ENCODE results near the gene PPP1R9B. TPM values are rescaled to one million over a fixed set of nuclear protein-coding genes. Genes with fewer than 3 reads are reported as not detected.

The PPP1R9B gene
- total RNA-seq, 3 donors from 2014 or later = 21.8 to 24.9 (median 22.7) TPM

- H3K9me3 ChIP-seq = no peaks in the 10 kb centered on the region
- H3K27me3 ChIP-seq = no peaks in the 10 kb centered on the region
- peaks cover 0 to 7% of the 10 kb centered on the region in 2 donors for H3K4me1 ChIP-seq
- no peaks in the 10 kb centered on the region for H3K36me3 ChIP-seq
- peak overlapping the region; percentile 53 to 71 for H3K27ac ChIP-seq
- intact Hi-C loops (cut with DNase I; ENCODE audit: low total_unique reads) = no loop called here
- peak; percentile 87 to 91 for DNase-seq (ENCODE audit: low spot score in 2 of 2)
- TF ChIP-seq POLR2A (IDR thresholded peaks at IDR 0.05) (no peak), POLR2AphosphoS5 (IDR thresholded peaks at IDR 0.05) (peak; percentile 33 to 61 (median 44))
- TF ChIP-seq, protein P1, sequence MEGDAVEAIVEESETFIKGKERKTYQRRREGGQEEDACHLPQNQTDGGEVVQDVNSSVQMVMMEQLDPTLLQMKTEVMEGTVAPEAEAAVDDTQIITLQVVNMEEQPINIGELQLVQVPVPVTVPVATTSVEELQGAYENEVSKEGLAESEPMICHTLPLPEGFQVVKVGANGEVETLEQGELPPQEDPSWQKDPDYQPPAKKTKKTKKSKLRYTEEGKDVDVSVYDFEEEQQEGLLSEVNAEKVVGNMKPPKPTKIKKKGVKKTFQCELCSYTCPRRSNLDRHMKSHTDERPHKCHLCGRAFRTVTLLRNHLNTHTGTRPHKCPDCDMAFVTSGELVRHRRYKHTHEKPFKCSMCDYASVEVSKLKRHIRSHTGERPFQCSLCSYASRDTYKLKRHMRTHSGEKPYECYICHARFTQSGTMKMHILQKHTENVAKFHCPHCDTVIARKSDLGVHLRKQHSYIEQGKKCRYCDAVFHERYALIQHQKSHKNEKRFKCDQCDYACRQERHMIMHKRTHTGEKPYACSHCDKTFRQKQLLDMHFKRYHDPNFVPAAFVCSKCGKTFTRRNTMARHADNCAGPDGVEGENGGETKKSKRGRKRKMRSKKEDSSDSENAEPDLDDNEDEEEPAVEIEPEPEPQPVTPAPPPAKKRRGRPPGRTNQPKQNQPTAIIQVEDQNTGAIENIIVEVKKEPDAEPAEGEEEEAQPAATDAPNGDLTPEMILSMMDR (IDR thresholded peaks at IDR 0.05) = peak; percentile 93 to 95 (median 94)
- peak overlapping the region; percentile 43 to 69 (median 58) for H3K4me3 ChIP-seq
Observed at GRCh38 chr17:50161023-50161910, 10.8 kb upstream of the PPP1R9B start.

DNA sequence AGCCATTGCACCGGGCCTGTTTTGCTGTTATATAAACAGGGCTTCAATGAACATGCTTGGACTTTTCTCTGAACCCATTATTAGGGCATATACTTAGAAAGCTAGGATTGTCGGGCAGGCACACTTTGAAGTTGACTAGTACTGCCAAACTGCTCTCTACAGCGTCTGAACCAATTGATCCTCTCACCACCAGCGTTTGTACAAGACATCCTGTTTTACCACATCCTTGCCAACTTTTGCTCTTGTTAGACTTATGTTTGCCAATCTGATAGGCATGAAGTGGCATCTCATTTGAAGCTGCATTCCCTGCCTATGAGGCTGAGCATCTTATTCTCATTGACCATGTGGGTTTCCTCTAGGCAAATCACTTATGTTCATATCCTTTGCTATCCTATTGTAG is 7.4 kb upstream of the PPP1R9B start:
- no peak overlapping the region for H3K27ac ChIP-seq
- H3K4me1 ChIP-seq = peaks cover 0 to 23% of the 10 kb centered on the region in 2 donors
- H3K9me3 ChIP-seq = no peaks in the 10 kb centered on the region
- TF ChIP-seq POLR2AphosphoS5 (IDR thresholded peaks at IDR 0.05) (no peak), POLR2A (IDR thresholded peaks at IDR 0.05) (no peak)
- TF ChIP-seq, protein P1 (IDR thresholded peaks at IDR 0.05) = no peak
- H3K4me3 ChIP-seq = no peak overlapping the region
- DNase-seq (ENCODE audit: low spot score in 2 of 2) = no peak
- intact Hi-C loops (cut with DNase I; ENCODE audit: low total_unique reads) = no loop called here
- H3K36me3 ChIP-seq = no peaks in the 10 kb centered on the region
- H3K27me3 ChIP-seq = no peaks in the 10 kb centered on the region

DNA sequence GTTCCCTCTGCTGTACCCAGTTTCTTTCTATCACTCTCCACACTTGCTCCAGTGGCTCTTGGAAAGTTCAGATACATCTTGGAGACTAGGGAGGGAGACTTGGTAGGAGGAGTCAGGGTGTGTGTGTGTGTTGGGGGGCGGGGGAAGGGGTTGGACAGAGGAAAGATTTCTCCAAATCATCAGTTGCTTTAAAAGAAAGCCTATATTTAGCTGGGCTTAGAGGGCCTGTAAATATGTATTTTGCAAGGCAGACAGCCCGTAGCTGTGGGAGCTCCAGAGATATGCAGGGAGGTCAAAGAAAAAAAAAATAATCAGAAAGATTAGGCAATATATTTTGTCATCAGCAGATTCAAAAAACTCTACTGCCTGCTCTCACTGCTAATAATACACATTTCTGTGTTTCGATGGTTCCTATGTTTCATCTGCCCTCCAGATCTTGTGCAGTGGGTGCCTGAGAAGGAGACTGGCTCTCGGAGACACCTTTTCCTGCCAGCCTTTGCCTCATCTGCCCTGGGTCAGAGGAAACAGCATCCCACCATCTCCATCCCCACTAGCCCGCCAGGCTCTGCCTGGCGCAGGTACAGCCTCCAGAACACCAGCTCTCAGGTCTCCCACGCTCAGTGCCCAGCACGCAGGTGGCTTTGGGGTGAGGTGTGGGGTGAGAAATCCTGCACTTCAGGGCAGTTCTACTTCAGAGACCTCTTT is 4.8 kb upstream of the PPP1R9B start:
- no peaks in the 10 kb centered on the region for H3K27me3 ChIP-seq
- peaks cover 7 to 28% of the 10 kb centered on the region in 2 donors for H3K4me1 ChIP-seq
- H3K9me3 ChIP-seq = no peaks in the 10 kb centered on the region
- intact Hi-C loops (cut with DNase I; ENCODE audit: low total_unique reads) = no loop called here
- no peak overlapping the region for H3K4me3 ChIP-seq
- no peak for DNase-seq (ENCODE audit: low spot score in 2 of 2)
- no peak for TF ChIP-seq POLR2AphosphoS5 (IDR thresholded peaks at IDR 0.05)
- TF ChIP-seq, protein P1 (IDR thresholded peaks at IDR 0.05) = no peak
- no peak for TF ChIP-seq POLR2A (IDR thresholded peaks at IDR 0.05)
- no peaks in the 10 kb centered on the region for H3K36me3 ChIP-seq
- H3K27ac ChIP-seq = peak overlapping the region; percentile 88 to 94

GRCh38 chr17:50154604-50155003 is 4.1 kb upstream of the PPP1R9B start:
- no peaks in the 10 kb centered on the region for H3K27me3 ChIP-seq
- intact Hi-C loops (cut with DNase I; ENCODE audit: low total_unique reads) = no loop called here
- DNase-seq (ENCODE audit: low spot score in 2 of 2) = no peak
- peaks cover 7 to 28% of the 10 kb centered on the region in 2 donors for H3K4me1 ChIP-seq
- no peaks in the 10 kb centered on the region for H3K9me3 ChIP-seq
- no peak overlapping the region for H3K4me3 ChIP-seq
- H3K27ac ChIP-seq = peak overlapping the region; percentile 88 to 94
- TF ChIP-seq POLR2AphosphoS5 (IDR thresholded peaks at IDR 0.05) (no peak), POLR2A (IDR thresholded peaks at IDR 0.05) (no peak)
- TF ChIP-seq, protein P1 (IDR thresholded peaks at IDR 0.05) = no peak
- no peaks in the 10 kb centered on the region for H3K36me3 ChIP-seq

Data from breast epithelium (tissue), 4 donors.